ENCODE results near the gene CD38.
A peak's percentile ranks its signal among the peaks of the same experiment; 100 is the strongest.

The CD38 gene

DNA sequence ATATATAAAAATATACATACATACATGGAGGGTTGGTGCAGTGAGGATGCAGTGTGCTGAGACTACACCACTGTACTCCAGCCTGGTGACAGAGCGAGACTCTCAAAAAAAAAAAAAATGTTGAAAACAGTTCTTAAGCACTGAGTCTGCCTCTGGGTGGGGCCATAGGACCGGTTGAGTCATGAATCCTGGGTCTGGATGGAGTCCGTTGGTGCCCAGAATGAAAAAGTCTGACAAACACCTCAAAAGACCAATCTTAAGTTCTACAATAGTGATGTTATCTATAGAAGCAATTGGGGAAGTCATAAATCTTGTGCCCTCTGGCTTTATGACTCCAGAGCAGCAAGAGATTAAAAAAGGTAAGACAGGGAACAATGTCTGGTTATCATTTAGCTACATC, 90.0 kb downstream of the CD38 start:
- no peak for DNase-seq (ENCODE audit: low read depth)

GRCh38 chr4:15868826-15869413, 90.8 kb downstream of the CD38 start:
- no peak for DNase-seq (ENCODE audit: low read depth)

DNA sequence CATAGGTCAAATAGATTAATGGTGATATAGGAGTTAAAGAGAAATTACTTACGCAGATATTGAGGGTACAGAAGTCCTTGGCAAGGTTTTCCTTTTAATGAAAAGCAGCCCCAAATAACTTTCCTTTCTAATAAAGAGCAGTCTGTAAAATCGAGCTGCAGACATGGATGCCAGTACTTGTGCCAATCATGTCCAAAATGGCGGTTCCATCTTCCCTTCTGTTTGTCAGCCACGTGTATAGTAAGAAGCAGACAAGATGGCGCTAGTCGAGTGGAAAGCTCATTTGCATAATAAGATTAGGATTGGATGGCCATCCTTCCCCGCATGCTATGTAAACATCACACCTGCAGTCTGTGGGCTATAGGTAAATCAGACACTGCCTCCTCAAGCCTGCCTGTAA, 92.0 kb downstream of the CD38 start:
- no peak for DNase-seq (ENCODE audit: low read depth)

DNA sequence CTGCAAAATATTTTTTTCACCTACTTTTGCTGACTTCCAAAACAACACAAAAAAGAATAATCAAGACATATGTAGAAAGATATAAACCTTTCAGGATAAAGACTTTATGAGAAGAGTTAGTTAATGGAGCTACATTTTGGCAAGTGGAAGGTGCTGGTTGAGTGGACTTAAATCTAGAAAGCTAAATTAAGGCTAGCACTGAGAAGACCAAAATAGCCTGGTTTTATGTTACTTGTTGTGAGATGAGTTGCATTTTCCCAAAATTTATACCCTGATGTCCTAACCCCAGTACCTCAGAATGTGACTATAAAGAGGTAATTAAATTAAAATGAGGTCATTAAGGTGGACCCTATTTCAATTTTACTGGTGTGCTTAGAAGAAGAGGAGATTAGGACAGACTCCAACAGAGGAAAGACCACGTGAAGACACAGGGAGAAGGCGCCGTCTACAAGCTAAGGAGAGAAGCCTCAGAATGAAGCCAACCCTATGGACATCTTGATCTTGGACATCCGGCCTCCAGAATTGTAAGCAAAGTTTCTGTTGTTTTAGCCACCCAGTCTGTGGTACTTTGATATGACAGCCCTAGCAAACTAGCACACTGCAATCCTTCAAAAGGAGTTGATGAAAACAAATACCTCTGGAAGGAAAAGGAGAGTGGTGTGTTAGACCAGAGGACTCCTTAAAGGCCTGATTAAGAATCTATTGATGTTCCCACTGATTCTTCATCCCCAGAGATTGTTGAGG, 93.0 kb downstream of the CD38 start:
- no peak for DNase-seq (ENCODE audit: low read depth)

GRCh38 chr4:15873117-15873516, 95.0 kb downstream of the CD38 start:
- no peak for DNase-seq (ENCODE audit: low read depth)

DNA sequence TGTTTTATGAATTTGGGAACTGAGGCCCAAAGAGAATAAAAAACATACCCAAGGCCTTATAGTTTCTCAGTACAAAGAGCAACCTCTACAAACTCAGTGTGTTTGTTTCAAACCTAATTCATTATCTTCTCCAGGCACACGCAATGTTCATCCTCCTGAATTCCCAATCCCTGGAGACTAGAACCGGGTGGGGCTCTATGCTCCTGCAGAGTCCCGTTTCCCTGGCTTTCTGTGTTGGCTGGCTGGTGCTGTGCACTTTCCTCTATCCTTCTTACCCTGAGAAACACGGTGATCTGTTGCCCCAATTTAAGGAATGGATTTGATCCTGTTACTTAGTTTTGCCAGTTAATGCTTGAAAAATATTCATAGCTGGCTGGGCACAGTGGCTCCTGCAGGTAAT, 96.5 kb downstream of the CD38 start:
- DNase-seq (ENCODE audit: low read depth): no peak

DNA sequence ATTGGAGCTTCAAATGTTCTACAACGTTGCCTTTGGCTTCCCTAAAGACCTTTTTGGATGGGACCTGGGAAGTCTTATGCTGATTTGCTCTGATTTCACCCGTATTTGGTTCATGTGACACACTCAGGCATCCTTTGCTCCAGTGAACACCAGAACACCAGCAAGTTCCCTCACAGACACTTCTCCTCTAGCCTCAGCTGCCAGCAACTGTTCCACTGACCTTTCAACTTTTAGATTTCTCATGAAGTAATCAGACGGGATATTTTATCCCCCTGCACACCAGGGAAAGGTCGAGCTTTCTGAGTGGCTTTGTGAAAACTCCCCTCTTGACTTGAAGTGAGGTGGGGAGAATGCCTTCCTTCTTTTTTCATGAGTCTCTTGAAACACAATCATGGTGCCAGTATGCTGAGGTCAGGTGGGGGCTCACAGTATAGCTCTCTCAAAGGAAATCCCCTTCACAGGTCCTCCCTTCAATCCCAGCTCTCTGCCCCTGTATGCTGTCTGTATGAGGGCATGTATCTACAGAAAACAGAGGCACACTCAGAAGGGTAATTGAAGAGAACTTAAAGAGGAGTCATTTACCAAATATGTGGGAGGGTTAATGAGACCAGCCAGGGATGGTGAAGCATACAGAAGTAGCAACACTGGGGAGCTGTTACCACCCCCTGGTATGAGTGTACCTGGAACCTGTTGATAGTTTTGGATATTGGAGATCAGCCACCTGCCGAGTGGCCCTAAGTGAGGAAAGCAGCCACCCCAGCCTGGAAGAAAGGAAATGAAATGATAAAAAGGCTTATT, 97.7 kb downstream of the CD38 start:
- no peak for DNase-seq (ENCODE audit: low read depth)

- DNase-seq (ENCODE audit: low read depth): no peak
Measured at GRCh38 chr4:15878011-15878410, 99.9 kb downstream of the CD38 start.

GRCh38 chr4:15881820-15882219, 103.7 kb downstream of the CD38 start:
- no peak for DNase-seq (ENCODE audit: low read depth)

DNA sequence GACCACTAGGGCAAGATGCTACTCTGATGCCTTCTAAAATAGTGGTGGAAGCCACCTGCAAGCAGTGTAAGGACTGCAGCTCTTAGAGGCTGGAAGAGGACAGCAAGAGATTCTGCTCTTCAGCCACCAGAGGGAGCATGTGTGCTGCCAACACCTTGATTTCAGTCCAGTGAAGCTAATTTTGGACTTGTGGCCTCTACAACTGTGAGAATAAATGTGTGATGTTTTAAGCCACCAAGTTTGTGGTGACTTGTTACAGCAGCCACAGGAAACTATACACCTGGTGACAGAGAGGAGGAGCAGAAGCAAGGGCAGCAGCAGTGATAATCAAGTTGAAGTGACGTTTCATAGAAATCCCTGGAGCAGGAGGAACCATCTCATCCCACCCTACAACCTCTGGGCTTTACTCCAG, 104.6 kb downstream of the CD38 start:
- peak; percentile 35 for DNase-seq (ENCODE audit: low read depth)

DNA sequence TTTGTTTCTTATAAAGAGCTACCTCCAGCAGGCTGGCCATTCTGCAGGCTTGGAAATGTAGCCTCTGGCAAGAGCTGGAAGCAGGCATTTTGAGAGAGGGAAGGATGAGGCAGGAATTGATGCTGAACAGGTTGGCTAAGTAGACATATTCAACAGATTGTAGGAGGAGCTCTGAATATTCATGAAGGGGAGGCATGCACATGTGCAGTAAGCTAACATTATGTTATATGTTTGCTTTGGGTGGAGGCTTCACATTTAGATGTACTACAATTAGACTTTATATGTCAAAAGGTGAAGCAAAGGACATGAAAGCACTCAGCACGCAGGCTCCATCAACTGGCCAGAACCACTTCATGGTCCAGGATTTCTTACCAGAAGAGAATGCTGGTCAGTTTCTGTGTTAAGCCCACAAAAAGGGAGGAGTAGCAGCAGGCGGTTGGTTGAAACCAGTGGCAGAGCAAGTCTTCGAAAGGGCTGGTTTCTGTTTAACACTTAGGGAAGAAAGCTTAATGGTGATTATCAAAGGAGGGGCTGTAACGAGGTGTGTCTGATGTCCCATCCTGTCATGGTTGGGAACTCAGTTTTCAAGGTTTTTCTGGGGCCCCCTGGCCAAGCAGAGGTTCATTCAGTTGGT, 105.6 kb downstream of the CD38 start:
- DNase-seq (ENCODE audit: low read depth): no peak

DNA sequence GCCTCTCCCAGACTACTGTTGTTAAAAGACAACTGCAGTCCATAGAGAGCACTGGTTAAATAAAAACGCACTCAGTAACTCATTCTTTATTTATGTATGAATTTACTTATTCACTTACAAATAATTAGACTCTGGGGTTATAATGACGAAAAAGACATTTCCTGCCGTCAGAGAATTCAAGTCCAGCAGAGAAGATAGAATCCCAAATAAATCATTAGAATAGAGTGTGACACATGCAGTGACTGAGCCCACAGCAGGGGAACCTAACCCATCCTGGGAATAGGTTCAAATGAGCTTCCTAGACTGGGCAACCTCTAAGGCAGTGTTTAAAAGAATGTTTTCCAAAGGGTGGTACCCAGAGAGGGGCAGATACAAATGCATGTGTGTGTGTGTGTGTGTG, 106.5 kb downstream of the CD38 start:
- DNase-seq (ENCODE audit: low read depth): no peak

GRCh38 chr4:15885422-15885821, 107.3 kb downstream of the CD38 start:
- DNase-seq (ENCODE audit: low read depth): no peak

- DNase-seq (ENCODE audit: low read depth): no peak
Measured at GRCh38 chr4:15888515-15888914, 110.4 kb downstream of the CD38 start.

DNA sequence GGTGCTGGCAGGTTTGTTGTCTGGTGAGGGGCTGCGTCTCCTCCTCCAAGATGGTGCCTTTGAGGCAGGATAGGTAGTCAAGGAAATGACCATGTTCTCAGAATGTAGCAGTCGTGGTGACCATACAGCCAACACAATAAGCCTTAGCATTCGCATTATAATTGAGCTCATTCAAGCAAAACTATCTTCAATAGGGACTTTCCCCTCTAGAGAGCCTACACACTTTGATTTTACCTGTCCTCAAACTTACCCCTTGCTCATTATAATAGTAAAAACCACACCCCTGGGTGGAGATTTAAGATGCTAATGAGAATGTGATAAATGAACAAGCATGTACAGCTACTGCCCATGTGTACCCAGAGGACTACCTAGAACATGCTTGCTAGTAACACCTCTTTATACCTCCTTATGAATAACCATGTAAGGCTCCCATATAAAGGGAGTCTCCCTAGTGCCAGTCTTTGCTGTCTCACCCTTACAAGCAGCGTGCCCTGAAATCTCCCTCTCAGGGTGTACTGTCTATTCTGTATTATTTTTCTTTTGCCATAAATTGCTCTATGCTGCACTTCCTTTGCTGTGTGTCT, 112.2 kb downstream of the CD38 start:
- no peak for DNase-seq (ENCODE audit: low read depth)

DNA sequence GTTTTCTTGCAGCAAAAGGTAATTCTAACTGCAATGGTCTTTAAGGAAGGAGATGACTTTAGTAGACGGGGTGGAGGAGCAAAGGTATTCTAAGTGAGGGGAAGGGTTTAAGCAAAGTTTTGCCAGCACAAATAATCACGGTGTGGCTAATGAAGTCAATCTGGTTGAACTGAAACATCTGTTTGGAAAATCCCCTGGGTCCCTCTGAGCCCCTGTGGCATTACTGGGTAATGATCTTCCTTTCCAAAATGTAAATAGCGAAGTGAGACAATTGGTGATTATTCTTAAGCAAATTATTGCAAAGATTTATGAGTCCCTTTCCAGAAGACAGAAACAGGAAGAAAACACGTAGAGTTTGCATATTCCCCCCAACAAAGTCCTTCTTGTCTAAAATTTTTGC, 113.2 kb downstream of the CD38 start:
- DNase-seq (ENCODE audit: low read depth): no peak

DNA sequence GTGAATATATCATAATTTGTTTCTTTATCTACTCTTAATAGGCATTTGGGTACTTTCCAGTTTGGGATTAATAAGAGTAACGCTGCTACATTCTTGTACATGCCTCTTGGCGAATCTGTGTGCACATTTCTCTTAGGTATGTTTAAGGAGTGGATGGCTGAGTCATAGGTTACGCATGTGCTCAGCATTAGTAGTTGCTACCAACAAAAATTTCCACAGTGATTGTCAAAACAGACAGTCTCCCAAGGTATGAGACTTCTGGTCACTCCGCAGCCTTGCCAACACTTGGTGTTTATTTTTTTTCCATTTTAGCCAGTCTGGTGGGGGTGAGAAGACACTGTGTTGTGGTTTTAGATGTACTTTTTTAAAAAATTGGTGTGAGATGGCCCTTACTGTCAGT, 115.8 kb downstream of the CD38 start:
- no peak for DNase-seq (ENCODE audit: low read depth)

GRCh38 chr4:15894393-15894792, 116.3 kb downstream of the CD38 start:
- DNase-seq (ENCODE audit: low read depth): no peak

DNA sequence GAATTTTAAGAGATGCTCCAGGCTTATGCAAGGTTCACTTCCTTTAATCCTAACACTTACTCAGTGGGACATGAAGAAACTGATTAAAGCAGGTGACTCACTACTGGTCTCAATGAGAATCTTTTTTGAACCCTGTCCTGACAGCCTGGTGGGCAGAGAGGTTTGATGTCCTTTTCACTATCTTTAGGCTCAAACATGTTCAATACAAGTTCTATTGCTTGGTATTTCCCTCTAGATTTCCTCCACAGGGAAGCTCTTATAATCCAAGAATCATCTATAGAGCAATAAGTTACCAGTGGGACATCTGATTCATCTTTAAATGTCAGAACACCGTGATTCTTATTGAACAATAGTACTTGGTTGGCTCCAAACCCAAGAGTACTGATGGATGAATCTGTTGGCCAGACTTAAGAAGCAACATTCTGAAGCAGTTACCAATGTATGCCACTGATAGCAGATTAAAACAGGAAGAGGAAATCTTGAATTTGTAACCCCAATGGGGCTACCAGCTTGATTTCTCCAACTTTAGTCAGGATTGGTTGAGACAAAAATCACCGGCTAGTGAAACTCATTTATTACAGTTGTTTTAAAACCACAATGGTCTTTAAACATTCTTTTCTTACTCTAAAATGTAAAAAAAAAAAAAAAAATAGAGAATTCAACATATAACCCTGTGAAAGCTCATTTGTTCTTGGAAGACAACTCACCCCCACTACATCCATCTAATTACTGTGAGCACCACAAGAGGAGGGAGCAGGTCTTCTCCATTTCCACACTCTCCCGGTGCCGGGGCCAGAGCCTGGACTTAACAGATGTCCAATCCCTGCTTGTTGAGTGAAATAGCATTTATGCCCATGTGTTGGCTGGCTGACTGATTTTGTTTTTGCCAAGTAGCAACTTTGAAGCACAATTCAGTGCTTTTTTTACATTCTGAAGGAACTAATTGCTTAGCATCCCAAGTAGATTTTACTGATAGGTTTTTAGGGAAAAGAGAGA, 117.1 kb downstream of the CD38 start:
- DNase-seq (ENCODE audit: low read depth): no peak

DNA sequence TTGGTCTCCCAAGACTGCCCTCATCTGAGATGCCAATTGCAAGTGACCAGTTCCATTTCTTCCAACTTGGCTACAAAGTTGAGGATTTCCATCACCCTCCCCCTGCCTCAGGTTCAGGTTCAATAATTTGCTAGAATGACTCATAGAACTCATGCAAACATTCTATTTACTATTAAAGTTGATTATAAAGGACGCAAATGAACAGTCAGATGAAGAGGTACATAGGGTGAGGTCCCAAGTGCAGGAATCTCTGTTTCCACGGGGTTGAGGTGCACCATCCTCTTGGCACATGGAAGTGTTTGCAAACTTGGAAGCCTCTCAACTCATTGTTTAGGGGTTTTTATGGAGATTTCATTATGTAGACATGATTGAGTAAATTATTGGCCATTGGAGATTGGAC, 119.4 kb downstream of the CD38 start:
- no peak for DNase-seq (ENCODE audit: low read depth)

DNA sequence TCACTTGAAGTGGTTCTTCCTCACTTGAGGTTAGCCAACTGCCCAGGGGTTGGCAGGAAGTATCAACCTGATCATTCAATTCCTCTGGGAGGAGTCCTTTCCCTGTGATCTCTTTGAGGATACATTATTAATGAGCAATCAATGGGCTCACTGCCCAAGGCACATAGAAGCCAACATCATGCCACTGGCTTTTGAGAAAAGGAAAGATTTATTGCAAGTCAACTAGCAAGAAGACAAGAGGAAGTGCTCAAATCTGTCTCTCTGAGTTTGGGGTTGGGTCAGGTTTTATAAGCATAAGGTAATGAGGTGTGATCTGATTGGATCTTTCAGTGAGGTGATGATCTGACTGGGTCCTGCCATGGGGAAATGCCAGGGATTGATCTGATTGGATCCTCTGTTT, 120.8 kb downstream of the CD38 start:
- no peak for DNase-seq (ENCODE audit: low read depth)

Measured in activated T-cell treated with anti-CD3 and anti-CD28 coated beads for 48 hours (primary cell).